ENCODE measurements around the gene ATF7.
"Not testable (repeated sequence)": the region's sequence is repeated elsewhere in the genome, so short reads cannot be mapped to it uniquely, and the experiment has no call there.

ATF7 gene

DNA sequence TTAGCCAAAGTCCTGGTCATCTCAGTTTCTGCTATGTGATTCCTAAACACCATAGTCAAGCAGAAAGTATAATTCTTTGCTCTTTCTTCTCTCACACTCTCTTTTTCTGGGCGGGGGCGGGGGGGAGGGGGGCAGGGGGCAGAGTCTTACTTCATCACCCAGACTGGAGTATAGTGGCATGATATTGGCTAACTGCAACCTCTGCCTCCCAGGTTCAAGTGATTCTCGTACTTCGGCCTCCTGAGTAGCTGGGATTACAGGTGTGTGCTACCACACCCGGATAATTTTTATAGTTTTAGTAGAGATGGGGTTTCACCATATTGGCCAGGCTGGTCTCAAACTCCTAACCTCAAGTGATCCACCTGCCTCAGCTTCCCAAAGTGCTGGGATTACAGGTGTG lies 60.8 kb downstream of the ATF7 start:
- not testable (repeated sequence) for H3K9ac ChIP-seq (ENCODE audit: low read depth, low read length, poor library complexity)

DNA sequence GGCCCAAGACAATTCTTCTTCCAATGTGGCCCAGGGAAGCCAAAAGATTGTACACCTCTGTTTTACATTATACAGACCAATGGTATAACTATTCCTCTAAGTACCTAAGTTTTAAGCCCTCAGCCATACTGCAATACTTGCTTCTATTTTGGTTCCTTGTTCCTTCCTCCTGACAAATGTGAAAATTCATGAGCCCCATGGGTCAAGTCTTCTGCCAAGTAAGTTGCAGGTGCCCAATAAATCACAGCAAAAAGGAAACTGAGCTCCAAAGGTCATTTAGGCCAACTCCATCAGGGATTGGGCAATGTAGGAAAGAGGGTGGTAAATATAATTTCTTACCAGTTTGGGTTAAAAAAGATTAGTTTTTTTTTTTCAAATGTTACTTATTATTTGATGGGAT lies 61.2 kb downstream of the ATF7 start:
- Histone ChIP-seq H2AK5ac (ENCODE audit: low read depth, low read length) (no peak overlapping the region), H4K91ac (ENCODE audit: low read depth, low read length, poor library complexity) (no peak overlapping the region)

More for the DNA sequence above, 60.8 kb downstream of the ATF7 start:
- H3K4ac ChIP-seq (ENCODE audit: low read length); H3K4me3 ChIP-seq (ENCODE audit: low read length in 2 of 2); H3K4me2 ChIP-seq (ENCODE audit: insufficient read depth, low read length, poor library complexity, severe bottlenecking); H2BK15ac ChIP-seq (ENCODE audit: low read length); H3K4me1 ChIP-seq (ENCODE audit: control insufficient read depth in 2 of 2, insufficient read depth in 1 of 2, low read depth in 1 of 2, low read length in 2 of 2); H4K8ac ChIP-seq (ENCODE audit: low read depth, low read length); H2AFZ ChIP-seq (ENCODE audit: low read length); H4K91ac ChIP-seq (ENCODE audit: low read depth, low read length, poor library complexity); H2BK120ac ChIP-seq (ENCODE audit: low read depth, low read length); H3K18ac ChIP-seq (ENCODE audit: low read length); H3K36me3 ChIP-seq (replicated peaks in 1 of 2; ENCODE audit: control insufficient read depth in 2 of 2, insufficient read depth in 2 of 2, low read length in 2 of 2); H2AK5ac ChIP-seq (ENCODE audit: low read depth, low read length); DNase-seq (ENCODE audit: low spot score); H2BK12ac ChIP-seq (ENCODE audit: low read length); H3K79me1 ChIP-seq (ENCODE audit: low read depth, low read length); H3K23ac ChIP-seq (ENCODE audit: low read depth, low read length, poor library complexity); H2BK5ac ChIP-seq (ENCODE audit: low read length); H3K14ac ChIP-seq (ENCODE audit: low read length); H3K9me3 ChIP-seq (replicated peaks in 1 of 2; ENCODE audit: control insufficient read depth in 2 of 2, insufficient read depth in 1 of 2, low read depth in 1 of 2, low read length in 2 of 2); H3K27ac ChIP-seq (replicated peaks; ENCODE audit: low read length); H3K27me3 ChIP-seq (ENCODE audit: control insufficient read depth in 3 of 3, insufficient read depth in 3 of 3, low read depth in 1 of 3, low read length in 3 of 3): not testable (repeated sequence)
- no CpG with 5 or more reads among the region's 5 CpGs for whole genome bisulfite sequencing, 2 donors (ENCODE audit: extremely low coverage in 2 of 2, insufficient read length in 2 of 2, insufficient replicate concordance in 1 of 2)

DNA sequence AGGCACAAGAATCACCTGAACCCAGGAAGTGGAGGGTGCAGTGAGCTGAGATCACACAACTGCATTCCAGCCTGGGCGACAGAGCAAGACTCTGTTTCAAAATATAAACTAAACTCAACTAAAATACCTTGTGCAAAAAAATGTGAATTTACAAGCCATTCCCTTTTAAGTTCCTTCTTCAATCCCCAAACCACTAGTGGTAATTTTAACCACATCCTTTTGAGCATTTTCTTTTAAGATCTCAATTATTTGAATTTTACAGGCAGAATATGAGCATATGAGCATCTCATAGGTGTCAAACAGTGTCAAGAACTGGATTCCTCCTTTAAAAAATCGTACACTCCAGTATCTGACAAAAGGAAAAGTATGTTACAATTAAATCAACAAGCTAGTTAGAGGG lies 61.9 kb downstream of the ATF7 start:
- no peak overlapping the region for H3K9ac ChIP-seq (ENCODE audit: low read depth, low read length, poor library complexity)
- no peak overlapping the region for H3K4ac ChIP-seq (ENCODE audit: low read length)
- no peak overlapping the region for H3K14ac ChIP-seq (ENCODE audit: low read length)
- H3K4me1 ChIP-seq (ENCODE audit: control insufficient read depth in 2 of 2, insufficient read depth in 1 of 2, low read depth in 1 of 2, low read length in 2 of 2) = peaks cover 0 to 4% of the 10 kb centered on the region in 2 donors
- no peaks in the 10 kb centered on the region for H3K27me3 ChIP-seq (ENCODE audit: control insufficient read depth in 3 of 3, insufficient read depth in 3 of 3, low read depth in 1 of 3, low read length in 3 of 3)
- no peak overlapping the region for H4K8ac ChIP-seq (ENCODE audit: low read depth, low read length)
- H3K23ac ChIP-seq (ENCODE audit: low read depth, low read length, poor library complexity) = no peak overlapping the region
- H3K4me2 ChIP-seq (ENCODE audit: insufficient read depth, low read length, poor library complexity, severe bottlenecking) = no peak overlapping the region
- no peak overlapping the region for H3K4me3 ChIP-seq (ENCODE audit: low read length in 2 of 2)
- H2AFZ ChIP-seq (ENCODE audit: low read length) = no peak overlapping the region
- no peak overlapping the region for H3K18ac ChIP-seq (ENCODE audit: low read length)
- H4K91ac ChIP-seq (ENCODE audit: low read depth, low read length, poor library complexity) = no peak overlapping the region
- H3K27ac ChIP-seq (replicated peaks; ENCODE audit: low read length) = no peak overlapping the region
- H3K9me3 ChIP-seq (replicated peaks in 1 of 2; ENCODE audit: control insufficient read depth in 2 of 2, insufficient read depth in 1 of 2, low read depth in 1 of 2, low read length in 2 of 2) = no peaks in the 10 kb centered on the region
- WGBS, 2 donors (ENCODE audit: extremely low coverage in 2 of 2, insufficient read length in 2 of 2, insufficient replicate concordance in 1 of 2) = no CpG with 5 or more reads among the region's 2 CpGs
- DNase-seq (ENCODE audit: low spot score) = no peak
- no peak overlapping the region for H2BK12ac ChIP-seq (ENCODE audit: low read length)
- no peak overlapping the region for H2BK120ac ChIP-seq (ENCODE audit: low read depth, low read length)
- H2AK5ac ChIP-seq (ENCODE audit: low read depth, low read length) = no peak overlapping the region
- H3K79me1 ChIP-seq (ENCODE audit: low read depth, low read length) = no peaks in the 10 kb centered on the region
- no peak overlapping the region for H2BK15ac ChIP-seq (ENCODE audit: low read length)
- no peak overlapping the region for H2BK5ac ChIP-seq (ENCODE audit: low read length)
- H3K36me3 ChIP-seq (replicated peaks in 1 of 2; ENCODE audit: control insufficient read depth in 2 of 2, insufficient read depth in 2 of 2, low read length in 2 of 2) = no peaks in the 10 kb centered on the region

More for the DNA sequence above, 61.2 kb downstream of the ATF7 start:
- Histone ChIP-seq H3K9ac (ENCODE audit: low read depth, low read length, poor library complexity) (no peak overlapping the region), H3K4me2 (ENCODE audit: insufficient read depth, low read length, poor library complexity, severe bottlenecking) (no peak overlapping the region), H2BK15ac (ENCODE audit: low read length) (no peak overlapping the region), H3K23ac (ENCODE audit: low read depth, low read length, poor library complexity) (no peak overlapping the region), H3K4me3 (ENCODE audit: low read length in 2 of 2) (no peak overlapping the region), H3K14ac (ENCODE audit: low read length) (no peak overlapping the region), H2AFZ (ENCODE audit: low read length) (no peak overlapping the region), H3K27ac (replicated peaks; ENCODE audit: low read length) (no peak overlapping the region), H4K8ac (ENCODE audit: low read depth, low read length) (no peak overlapping the region), H2BK12ac (ENCODE audit: low read length) (no peak overlapping the region), H2BK120ac (ENCODE audit: low read depth, low read length) (no peak overlapping the region), H3K79me1 (ENCODE audit: low read depth, low read length) (no peaks in the 10 kb centered on the region), H2BK5ac (ENCODE audit: low read length) (no peak overlapping the region), H3K4ac (ENCODE audit: low read length) (no peak overlapping the region), H3K9me3 (replicated peaks in 1 of 2; ENCODE audit: control insufficient read depth in 2 of 2, insufficient read depth in 1 of 2, low read depth in 1 of 2, low read length in 2 of 2) (no peaks in the 10 kb centered on the region), H3K4me1 (ENCODE audit: control insufficient read depth in 2 of 2, insufficient read depth in 1 of 2, low read depth in 1 of 2, low read length in 2 of 2) (peaks cover 0 to 4% of the 10 kb centered on the region in 2 donors), H3K18ac (ENCODE audit: low read length) (no peak overlapping the region), H3K36me3 (replicated peaks in 1 of 2; ENCODE audit: control insufficient read depth in 2 of 2, insufficient read depth in 2 of 2, low read length in 2 of 2) (no peaks in the 10 kb centered on the region), H3K27me3 (ENCODE audit: control insufficient read depth in 3 of 3, insufficient read depth in 3 of 3, low read depth in 1 of 3, low read length in 3 of 3) (no peaks in the 10 kb centered on the region)
- no peak for DNase-seq (ENCODE audit: low spot score)

GRCh38 chr12:53563452-53564028 lies 62.6 kb downstream of the ATF7 start:
- Histone ChIP-seq H2AK5ac (ENCODE audit: low read depth, low read length) (no peak overlapping the region), H3K18ac (ENCODE audit: low read length) (no peak overlapping the region), H3K27ac (replicated peaks; ENCODE audit: low read length) (no peak overlapping the region), H3K9me3 (replicated peaks in 1 of 2; ENCODE audit: control insufficient read depth in 2 of 2, insufficient read depth in 1 of 2, low read depth in 1 of 2, low read length in 2 of 2) (no peaks in the 10 kb centered on the region), H3K4ac (ENCODE audit: low read length) (no peak overlapping the region), H3K4me3 (ENCODE audit: low read length in 2 of 2) (no peak overlapping the region), H2BK5ac (ENCODE audit: low read length) (no peak overlapping the region), H3K79me1 (ENCODE audit: low read depth, low read length) (no peaks in the 10 kb centered on the region), H3K4me2 (ENCODE audit: insufficient read depth, low read length, poor library complexity, severe bottlenecking) (no peak overlapping the region), H3K23ac (ENCODE audit: low read depth, low read length, poor library complexity) (no peak overlapping the region), H3K9ac (ENCODE audit: low read depth, low read length, poor library complexity) (no peak overlapping the region), H3K27me3 (ENCODE audit: control insufficient read depth in 3 of 3, insufficient read depth in 3 of 3, low read depth in 1 of 3, low read length in 3 of 3) (no peaks in the 10 kb centered on the region), H4K91ac (ENCODE audit: low read depth, low read length, poor library complexity) (no peak overlapping the region), H2BK15ac (ENCODE audit: low read length) (no peak overlapping the region), H3K36me3 (replicated peaks in 1 of 2; ENCODE audit: control insufficient read depth in 2 of 2, insufficient read depth in 2 of 2, low read length in 2 of 2) (no peaks in the 10 kb centered on the region), H3K14ac (ENCODE audit: low read length) (no peak overlapping the region), H4K8ac (ENCODE audit: low read depth, low read length) (no peak overlapping the region), H2BK12ac (ENCODE audit: low read length) (no peak overlapping the region), H3K4me1 (ENCODE audit: control insufficient read depth in 2 of 2, insufficient read depth in 1 of 2, low read depth in 1 of 2, low read length in 2 of 2) (peaks cover 0 to 4% of the 10 kb centered on the region in 2 donors), H2AFZ (ENCODE audit: low read length) (no peak overlapping the region), H2BK120ac (ENCODE audit: low read depth, low read length) (no peak overlapping the region)
- no peak for DNase-seq (ENCODE audit: low spot score)
- WGBS, 2 donors (ENCODE audit: extremely low coverage in 2 of 2, insufficient read length in 2 of 2, insufficient replicate concordance in 1 of 2) = no CpG with 5 or more reads among the region's 2 CpGs
